Left hindlimb (tissue), 1 donor: ENCODE results near the gene GRIN1.
"Not testable (repeated sequence)": the region's sequence is repeated elsewhere in the genome, so short reads cannot be mapped to it uniquely, and the experiment has no call there.

Source experiments
- DNase-seq: peaks from one replicate; pipeline ENCODE4 v3.0.0-alpha.2; 2018

The GRIN1 gene

GRCh38 chr9:137128862-137129455 lies 10.0 kb upstream of the GRIN1 start:
- DNase-seq: no peak

DNA sequence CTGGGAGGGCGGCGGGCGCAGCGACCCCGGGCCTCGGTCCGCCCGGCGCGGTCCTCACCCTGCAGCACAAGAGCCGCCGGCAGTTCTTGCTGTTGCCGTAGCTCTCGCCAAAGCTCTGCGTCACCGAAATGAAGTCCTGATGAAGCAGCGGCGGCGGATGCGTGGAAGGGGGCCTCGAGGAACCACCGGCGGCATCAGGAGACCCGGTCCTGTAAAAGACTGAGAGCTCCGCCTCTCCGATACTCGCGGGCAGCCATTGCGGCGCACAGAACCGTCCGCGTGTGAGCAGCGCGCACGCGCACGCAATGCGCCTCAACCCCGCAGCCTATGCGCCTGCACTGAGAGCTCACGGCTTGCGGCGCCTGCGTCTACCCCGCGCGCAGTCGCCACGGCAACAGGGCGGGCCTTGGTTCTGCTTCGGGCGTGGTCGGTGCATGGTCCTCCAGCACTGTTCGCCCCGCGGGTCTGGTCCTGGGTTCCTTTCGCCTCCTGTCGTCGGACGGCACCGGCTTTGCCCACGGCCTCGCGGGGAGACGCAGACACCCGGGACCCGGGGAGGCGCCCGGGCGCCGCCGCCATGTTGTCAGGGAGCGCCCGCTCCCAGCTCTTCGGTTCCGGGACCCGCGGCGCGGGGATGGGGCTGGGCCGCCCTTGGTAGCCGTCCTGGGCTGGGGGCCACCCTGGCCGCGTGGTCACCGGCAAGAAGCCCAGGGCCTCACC lies 9.3 kb upstream of the GRIN1 start:
- peak; percentile 90 for DNase-seq

DNA sequence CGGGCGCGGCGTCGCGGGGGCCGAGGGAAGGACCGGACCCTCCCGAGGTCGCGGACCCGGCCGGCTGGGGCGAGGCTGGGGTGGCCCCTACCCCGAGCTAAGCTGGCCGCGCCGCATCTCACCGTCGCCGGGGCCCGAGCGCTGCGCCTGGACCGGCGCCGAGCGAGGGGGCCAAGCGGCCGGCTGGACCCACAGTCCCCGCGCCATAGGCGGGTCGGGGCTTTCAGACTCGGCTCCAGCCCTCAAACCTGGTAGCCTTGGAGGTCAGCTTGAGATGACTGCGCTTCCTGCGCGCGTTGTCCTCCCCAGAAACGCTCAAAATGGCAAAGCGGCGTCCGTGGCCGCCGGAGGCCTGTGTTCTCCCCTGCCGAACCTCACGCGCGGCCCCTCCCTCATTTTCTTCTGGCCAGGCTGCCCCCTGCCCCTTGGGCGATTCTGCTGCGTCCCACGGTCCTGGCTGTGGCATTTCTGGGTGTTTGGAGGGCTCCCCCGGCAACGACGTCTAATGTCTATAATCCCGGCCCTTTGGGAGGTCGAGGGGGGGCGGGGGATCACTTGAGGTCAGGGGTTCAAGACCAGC lies 8.7 kb upstream of the GRIN1 start:
- peak; percentile 19 for DNase-seq

GRCh38 chr9:137134191-137134590 lies 4.8 kb upstream of the GRIN1 start:
- DNase-seq: no peak

DNA sequence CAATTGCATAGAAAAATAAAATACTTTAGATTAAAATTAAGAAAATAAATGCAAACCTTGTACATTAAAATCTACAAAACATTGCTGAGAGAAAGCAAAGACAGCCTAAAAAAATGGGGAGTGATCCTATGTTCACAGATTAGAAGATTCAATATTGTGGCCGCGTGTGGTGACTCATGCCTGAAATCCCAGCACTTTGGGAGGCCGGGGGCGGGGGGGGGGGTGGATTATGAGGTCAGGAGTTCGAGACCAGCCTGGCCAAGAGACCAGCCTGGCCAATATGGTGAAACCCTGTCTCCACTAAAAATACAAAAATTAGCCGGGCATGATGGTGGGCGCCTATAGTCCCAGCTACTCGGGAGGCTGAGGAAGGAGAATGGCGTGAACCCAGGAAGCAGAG lies 3.8 kb upstream of the GRIN1 start:
- not testable (repeated sequence) for DNase-seq

DNA sequence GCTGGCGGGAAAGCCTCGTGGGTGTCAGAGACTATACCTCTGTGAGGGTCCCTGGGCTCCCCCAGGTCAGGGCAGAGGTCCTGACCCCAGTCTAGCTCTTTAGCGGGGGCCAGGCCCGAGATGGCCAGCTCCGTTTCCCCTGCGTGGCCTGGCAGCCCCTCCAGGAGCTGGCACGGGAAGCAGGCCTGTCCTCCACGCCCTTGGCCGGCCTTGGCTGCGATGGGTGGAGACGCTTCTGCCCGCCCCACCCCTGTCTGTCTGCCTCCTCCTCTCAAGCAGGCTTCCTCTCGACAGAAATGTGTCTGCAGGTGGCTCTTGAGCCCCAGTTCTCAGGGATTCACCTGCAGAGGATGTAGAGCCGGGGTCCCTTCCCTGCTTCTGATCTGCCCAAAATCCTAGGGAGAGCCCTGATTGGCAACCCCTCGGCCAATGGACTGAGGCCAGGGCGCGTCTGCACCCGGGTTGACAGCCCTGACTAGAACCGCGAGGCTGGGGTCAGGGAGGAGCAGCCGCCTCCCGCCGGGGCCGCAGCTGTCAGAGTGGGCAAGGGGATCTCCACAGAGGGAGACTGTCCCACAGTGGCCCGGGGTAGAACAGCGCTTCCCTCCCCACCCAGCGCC lies 2.6 kb upstream of the GRIN1 start:
- DNase-seq: peak; percentile 17

DNA sequence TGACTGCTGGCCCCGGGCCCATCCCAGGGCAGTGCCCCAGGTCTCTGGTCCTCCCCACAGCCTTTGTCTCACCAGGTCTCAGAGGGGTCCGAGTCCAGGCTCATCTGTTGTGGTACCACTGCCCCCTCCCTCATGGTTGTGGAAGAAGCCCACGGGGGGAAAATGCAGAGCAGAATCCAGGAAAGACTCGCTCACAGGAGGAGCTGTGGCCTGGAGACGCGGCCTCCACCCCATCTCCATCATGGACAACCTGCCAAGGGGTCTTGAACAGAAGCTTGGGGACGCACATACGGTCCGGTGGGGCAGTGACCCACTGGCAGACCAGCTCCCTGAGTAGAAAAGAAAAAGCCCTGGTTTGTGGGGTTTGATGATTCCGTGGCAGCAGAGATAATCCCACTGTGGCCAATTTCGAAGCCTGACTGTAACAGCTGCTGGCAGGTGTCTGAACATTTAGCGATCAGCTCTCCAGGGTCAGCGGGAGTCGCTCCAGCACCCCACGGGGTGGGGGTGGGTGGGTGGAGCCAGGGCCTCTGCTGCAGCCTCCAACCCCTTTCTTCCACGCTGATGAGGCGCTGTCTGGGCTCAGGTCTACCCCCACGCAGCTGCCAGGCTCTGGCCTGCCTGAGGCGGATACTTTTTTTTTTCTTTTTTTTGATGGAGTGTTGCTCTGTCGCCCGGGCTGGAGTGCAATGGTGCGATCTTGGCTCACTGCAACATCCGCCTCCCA lies 1.9 kb upstream of the GRIN1 start:
- DNase-seq: peak; percentile 20

- peak; percentile 20 for DNase-seq
Observed at GRCh38 chr9:137138058-137138721, 764 bp upstream of the GRIN1 start.

DNA sequence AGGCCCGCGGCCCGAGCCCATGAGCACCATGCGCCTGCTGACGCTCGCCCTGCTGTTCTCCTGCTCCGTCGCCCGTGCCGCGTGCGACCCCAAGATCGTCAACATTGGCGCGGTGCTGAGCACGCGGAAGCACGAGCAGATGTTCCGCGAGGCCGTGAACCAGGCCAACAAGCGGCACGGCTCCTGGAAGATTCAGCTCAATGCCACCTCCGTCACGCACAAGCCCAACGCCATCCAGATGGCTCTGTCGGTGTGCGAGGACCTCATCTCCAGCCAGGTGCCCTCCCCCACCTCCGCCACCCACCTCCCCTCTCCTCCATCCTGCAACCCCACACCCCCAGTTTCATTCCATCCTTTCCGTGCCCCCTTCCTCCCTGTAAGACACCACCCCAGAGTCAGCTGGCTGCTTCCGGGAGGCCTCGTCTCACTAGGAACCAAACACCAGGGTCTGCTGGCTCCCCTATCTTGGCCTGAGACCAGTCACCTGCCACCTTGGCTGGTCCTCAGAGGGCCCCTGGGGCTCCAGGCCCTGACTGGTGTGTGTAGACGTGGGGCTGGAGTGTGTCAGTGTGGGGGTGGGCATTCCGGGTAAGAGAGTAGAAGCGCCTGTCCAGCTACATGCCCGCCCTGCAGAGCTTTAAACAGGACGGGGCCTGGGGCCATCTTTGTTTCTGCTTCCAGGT lies 655 bp downstream of the GRIN1 start:
- peak; percentile 18 for DNase-seq

GRCh38 chr9:137140151-137141012 lies 1.4 kb downstream of the GRIN1 start:
- DNase-seq: peak; percentile 15

GRCh38 chr9:137141050-137141810 lies 2.3 kb downstream of the GRIN1 start:
- peak; percentile 23 for DNase-seq

- peak; percentile 12 for DNase-seq
Observed at GRCh38 chr9:137141976-137142936, 3.3 kb downstream of the GRIN1 start.

DNA sequence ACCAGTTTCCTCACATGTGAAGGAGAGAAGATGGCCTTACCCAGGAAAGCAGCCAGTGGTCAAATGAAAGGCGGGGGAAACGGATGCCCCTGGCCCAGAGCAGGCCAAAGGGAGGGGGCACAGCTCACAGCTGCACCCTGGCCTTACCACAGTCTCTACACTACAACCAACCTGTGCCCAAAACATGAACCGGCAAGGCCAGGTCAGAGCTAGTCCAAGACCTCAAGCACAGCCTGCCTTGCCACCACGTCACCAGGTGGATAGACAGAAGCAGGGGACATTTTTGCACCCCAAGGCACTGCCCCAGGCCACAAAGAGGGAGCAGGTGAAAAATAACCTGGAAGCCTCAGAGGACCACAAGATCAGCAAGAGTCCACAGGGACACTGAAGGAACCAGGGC lies 4.5 kb downstream of the GRIN1 start:
- DNase-seq: no peak

DNA sequence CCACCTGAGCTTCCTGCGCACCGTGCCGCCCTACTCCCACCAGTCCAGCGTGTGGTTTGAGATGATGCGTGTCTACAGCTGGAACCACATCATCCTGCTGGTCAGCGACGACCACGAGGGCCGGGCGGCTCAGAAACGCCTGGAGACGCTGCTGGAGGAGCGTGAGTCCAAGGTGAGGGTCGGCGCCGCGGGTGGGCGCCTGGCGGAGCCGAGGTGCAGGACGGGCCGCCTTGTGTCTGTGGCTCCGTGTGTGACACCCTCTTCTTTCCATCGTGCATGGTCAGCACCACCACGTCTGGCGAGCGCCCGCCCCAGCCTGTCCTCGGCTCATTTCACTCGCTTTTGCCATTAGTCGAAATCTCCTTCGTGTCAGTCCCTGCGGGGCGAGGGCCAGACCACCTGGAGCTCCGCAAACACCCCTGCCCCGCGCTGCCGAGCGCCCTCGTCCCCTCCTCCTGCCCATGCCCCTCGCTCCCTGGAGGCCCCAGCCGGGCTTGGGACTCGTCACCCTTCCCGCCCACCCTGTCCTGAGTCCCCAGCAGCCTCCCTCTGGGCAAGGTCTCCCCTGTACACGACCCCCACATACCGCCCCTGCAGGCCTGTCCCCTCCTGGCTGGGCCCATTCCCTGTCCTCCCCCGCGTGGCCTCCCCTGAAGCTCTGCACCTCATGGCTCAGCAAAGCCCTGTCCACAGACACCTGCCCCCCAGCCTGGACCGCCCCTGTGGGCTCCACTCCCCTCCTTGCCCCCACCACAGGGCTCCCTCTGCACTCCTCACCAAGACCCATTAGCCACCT lies 7.0 kb downstream of the GRIN1 start:
- peak; percentile 10 for DNase-seq

- peak; percentile 12 for DNase-seq
Observed at GRCh38 chr9:137146527-137146918, 7.6 kb downstream of the GRIN1 start.

- DNase-seq: peak; percentile 25
Observed at GRCh38 chr9:137147091-137147792, 8.3 kb downstream of the GRIN1 start.

DNA sequence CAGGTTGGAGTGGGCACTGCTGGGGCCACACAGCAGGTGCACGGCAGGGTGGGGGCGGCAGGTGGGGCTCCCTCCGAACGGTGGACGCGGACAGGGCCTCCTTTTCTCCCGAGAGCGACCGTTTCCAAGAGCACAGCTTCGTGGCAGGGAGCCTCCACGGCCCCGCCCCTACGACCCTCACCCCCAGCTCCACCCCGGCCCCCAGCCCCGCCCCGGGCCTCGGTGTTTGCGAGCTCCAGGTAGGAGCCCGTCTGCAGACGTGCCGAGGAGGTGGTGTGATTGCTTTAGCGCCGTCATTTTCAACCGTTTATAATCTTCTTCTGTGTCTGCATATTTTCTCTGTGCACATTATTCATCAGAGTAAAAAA lies 8.8 kb downstream of the GRIN1 start:
- peak; percentile 12 for DNase-seq

DNA sequence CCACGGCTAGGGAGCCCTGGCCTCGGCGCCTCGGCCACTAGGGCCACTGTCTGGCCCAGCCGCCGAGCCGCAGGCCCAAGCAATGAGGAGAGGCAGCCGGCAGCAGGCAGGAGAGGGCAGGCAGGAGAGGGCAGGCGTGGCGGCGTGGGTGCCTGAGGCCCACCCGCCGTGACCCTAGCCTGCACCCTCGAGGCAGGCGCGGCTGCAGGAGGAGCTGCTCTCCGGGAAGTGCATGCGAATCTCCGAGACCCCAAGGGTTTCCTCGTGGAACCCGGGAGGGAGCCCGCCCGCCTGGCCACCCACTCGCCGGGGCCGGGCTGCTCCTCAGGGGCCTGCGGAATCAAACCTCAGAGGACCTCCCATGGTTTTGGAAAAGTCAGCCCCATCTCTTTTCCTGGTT lies 9.3 kb downstream of the GRIN1 start:
- DNase-seq: no peak
